GM10266 (cell line): Measurements from ENCODE around the gene SHISA6.
"Not testable (repeated sequence)": the region's sequence is repeated elsewhere in the genome, so short reads cannot be mapped to it uniquely, and the experiment has no call there.

Source experiments
- DNase-seq: peaks from one replicate; pipeline ENCODE4 v3.0.0; 2012; ENCODE audit errors: extremely low spot score
- TF ChIP-seq, protein P1 (sequence below): IDR thresholded peaks from 2 replicates; pipeline ENCODE4 v1.5.1; 2012; ENCODE audit warnings: mild to moderate bottlenecking, low read depth; ENCODE audit not compliant: control insufficient read depth, insufficient read depth; ENCODE audit errors: missing control alignments

Gene SHISA6

DNA sequence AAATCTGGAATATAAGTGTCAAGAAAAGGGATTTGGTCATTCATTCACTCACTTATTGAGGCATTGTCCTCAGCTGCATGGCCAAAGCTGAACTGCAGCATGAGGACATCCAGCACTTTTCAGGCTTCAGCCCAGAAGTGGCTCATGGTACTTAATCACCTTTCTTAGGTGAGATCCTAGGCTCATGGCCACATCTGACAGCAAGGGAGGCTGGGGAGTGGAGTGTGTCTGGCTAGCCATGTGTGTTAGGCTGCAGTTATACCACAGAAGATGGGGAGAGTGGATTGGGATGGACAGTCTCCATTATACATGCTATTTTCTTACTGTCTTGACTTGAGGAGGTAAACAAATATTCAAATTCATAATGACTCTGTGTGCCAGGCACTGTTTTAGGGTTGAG, 68.8 kb downstream of the SHISA6 start:
- TF ChIP-seq, protein P1, sequence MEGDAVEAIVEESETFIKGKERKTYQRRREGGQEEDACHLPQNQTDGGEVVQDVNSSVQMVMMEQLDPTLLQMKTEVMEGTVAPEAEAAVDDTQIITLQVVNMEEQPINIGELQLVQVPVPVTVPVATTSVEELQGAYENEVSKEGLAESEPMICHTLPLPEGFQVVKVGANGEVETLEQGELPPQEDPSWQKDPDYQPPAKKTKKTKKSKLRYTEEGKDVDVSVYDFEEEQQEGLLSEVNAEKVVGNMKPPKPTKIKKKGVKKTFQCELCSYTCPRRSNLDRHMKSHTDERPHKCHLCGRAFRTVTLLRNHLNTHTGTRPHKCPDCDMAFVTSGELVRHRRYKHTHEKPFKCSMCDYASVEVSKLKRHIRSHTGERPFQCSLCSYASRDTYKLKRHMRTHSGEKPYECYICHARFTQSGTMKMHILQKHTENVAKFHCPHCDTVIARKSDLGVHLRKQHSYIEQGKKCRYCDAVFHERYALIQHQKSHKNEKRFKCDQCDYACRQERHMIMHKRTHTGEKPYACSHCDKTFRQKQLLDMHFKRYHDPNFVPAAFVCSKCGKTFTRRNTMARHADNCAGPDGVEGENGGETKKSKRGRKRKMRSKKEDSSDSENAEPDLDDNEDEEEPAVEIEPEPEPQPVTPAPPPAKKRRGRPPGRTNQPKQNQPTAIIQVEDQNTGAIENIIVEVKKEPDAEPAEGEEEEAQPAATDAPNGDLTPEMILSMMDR = no peak

DNA sequence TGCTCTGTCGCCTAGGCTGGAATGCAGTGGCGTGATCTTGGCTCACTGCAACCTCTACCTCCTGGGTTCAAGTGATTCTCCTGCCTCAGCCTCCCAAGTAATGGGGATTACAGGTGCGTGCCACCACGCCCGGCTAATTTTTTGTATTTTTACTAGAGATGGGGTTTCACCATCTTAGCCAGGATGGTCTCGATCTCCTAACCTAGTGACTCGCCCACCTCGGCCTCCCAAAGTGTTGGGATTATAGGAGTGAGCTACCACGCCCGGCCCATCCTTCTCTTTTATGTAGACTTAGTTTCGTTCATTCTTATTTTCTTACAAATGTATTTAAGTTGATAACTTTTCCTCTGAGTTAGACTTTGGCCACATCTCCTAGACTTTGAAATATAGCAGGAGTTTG, 75.4 kb downstream of the SHISA6 start:
- not testable (repeated sequence) for DNase-seq

More for the DNA sequence above, 68.8 kb downstream of the SHISA6 start:
- no peak for DNase-seq

DNA sequence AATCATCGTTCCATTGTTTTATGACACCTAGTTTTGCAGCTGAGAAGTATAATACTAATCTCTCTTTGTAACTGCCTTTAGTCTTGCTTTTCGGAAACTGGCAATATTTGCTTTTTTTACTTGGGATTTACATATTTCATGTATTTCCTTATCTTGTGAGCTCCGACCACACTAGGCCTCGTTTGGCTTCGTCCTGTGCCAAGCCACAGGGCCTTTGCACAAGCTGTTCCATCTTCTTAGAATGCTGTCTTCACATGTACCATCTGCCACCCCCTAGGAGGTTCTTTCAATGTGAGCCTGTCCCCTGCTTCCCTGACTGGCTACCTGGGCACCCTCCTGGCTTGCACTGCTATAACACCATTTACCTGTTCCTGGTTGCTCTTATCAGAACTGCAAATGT, 77.2 kb downstream of the SHISA6 start:
- TF ChIP-seq, protein P1 = no peak
- no peak for DNase-seq

DNA sequence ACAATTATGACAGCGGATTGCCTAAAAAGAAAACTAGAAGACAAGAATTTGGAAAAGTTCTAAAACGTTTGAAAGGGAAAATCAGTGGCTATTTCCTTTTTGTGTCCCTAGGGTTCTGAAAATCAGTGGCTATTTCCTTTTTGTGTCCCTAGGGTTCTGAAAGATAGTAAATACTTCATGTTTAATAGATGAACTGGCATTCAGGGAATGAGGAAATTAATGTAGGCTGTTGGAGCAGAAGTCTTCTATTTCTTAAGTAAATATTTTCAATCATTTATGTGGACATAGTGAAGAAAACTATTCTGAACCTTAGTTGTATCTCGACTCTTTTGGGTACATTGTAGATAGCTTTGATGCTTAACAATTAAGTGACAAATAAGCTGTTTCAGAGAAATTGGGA, 78.9 kb downstream of the SHISA6 start:
- no peak for DNase-seq
- TF ChIP-seq, protein P1 = no peak

DNA sequence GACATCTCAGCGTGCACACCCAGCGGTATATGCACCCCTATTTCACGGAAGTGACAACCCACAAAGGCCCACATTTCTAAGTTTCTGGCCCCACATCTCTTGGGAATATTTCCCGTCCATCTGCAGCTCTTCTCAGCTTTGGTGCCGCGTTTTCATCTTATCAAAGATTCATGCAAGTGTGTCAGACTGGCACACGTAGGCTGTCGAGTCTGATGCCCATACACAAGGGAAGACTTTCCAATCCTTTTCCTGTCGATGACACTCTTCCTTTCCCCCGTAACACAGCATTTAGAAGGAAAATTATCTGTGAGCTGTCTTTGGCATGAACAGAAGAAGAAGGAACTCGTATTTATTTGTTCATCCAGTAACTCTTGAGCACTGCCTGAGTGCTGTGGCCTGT, 83.0 kb downstream of the SHISA6 start:
- TF ChIP-seq, protein P1 = no peak
- no peak for DNase-seq

DNA sequence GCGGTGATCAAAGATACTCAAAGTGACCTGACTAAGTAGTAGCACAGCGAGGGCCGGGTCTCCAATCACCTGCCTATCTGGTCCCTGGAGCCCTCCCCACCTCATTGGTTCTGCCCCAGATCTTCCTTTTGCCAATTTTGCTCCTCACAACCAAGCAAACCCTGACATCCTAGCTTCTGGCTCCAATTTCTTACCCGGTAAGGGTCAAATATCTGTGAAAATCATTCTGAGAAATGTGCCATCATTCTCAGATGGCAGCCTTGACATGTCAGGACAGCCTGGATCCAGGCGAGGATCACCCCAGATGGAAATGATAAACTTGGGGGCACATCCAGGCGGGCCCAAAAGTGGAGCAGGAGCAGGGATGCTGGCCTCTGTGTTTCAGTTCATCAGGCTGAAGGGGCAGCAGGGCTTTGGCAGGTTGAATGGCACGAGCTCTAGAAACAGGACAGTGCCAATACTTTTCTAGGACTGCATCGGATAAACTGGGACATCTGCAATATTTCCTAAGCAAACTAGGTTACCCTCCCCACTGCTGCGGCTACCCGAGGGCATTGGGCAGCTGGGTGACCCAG, 83.9 kb downstream of the SHISA6 start:
- DNase-seq = no peak
- TF ChIP-seq, protein P1 = no peak

DNA sequence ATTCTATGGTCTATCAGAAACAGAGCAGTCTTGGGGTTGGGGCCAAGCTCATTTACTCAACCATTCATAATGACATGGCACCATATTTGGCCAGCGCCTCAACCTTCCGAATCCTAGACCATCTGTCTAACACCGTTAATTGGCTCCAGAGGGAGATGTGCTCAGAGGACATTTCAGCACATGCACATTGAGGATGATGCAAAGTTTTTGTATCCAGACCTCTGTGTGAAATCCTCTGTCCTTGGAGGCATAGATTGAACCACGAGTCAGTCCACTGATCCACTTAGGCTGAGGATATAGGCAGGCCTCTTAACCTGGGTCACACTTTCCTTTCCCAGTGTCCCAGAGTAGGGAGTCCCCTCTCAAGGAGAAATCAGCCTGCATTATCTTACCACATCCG, 85.5 kb downstream of the SHISA6 start:
- TF ChIP-seq, protein P1 = no peak
- no peak for DNase-seq

DNA sequence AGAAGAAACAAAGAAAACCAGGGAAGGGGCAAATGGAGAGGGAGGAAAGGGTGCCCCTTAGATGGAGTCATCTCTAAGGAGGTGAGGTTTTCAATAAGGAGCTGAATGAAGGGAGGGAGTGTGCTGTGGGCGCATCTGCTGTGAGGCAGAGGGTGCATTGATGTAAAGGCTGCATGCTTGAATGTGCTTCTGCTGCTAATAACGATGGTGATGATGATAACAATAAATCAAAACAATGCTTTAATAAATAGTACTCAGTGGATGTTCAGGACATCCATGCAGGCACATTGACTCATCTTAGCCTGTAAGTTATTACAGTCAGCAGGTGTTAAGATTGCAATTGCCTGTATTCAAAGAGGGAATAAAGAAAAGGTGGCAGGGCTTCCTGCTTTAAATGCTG, 87.8 kb downstream of the SHISA6 start:
- no peak for DNase-seq
- TF ChIP-seq, protein P1 = no peak
